Measurements from ENCODE around the gene RGP1. TPM values are rescaled to one million over a fixed set of nuclear protein-coding genes. Genes with fewer than 3 reads are reported as not detected.

Gene RGP1
- total RNA-seq, 3 donors from 2014 or later, result 46.5 to 55.7 (median 55.7) TPM

- H3K36me3 ChIP-seq (ENCODE audit: low read depth), result no peaks in the 10 kb centered on the region
- DNase-seq (no peak), ATAC-seq (no peak)
- H3K9me3 ChIP-seq, result no peaks in the 10 kb centered on the region
- no peak overlapping the region for H3K4me3 ChIP-seq
- intact Hi-C loops (cut with DNase I, micrococcal nuclease), result no loop called here
- TF ChIP-seq, protein P1, sequence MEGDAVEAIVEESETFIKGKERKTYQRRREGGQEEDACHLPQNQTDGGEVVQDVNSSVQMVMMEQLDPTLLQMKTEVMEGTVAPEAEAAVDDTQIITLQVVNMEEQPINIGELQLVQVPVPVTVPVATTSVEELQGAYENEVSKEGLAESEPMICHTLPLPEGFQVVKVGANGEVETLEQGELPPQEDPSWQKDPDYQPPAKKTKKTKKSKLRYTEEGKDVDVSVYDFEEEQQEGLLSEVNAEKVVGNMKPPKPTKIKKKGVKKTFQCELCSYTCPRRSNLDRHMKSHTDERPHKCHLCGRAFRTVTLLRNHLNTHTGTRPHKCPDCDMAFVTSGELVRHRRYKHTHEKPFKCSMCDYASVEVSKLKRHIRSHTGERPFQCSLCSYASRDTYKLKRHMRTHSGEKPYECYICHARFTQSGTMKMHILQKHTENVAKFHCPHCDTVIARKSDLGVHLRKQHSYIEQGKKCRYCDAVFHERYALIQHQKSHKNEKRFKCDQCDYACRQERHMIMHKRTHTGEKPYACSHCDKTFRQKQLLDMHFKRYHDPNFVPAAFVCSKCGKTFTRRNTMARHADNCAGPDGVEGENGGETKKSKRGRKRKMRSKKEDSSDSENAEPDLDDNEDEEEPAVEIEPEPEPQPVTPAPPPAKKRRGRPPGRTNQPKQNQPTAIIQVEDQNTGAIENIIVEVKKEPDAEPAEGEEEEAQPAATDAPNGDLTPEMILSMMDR (IDR thresholded peaks at IDR 0.05), result no peak
- peaks cover 23% of the 10 kb centered on the region for H3K4me1 ChIP-seq (ENCODE audit: low read depth)
Measured at GRCh38 chr9:35774907-35775635, 26.0 kb downstream of the RGP1 start.

DNA sequence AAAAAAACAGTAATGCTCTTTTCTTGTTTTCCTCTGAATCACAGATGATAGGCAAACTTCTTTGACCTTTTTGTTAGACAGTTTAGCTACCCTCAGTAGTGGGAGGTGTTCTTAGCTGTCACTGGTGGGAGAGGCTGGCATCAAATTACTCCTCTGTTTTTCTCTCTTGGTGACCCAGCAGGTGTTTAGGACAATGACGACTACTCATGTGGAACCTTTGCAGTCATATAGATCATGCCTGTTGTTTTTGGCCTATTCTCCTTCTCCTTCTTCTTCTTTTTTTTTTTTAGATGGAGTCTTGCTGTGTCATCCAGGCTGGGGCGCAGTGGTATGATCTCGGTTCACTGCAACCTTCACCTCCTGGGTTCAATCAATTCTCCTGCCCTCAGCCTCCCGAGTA lies 26.9 kb downstream of the RGP1 start:
- ATAC-seq, result no peak
- TF ChIP-seq, protein P1 (IDR thresholded peaks at IDR 0.05), result no peak
- DNase-seq, result no peak
- Histone ChIP-seq H3K4me3 (no peak overlapping the region), H3K4me1 (ENCODE audit: low read depth) (peaks cover 16% of the 10 kb centered on the region), H3K36me3 (ENCODE audit: low read depth) (no peaks in the 10 kb centered on the region), H3K9me3 (no peaks in the 10 kb centered on the region)
- intact Hi-C loops (cut with DNase I, micrococcal nuclease), result no loop called here

DNA sequence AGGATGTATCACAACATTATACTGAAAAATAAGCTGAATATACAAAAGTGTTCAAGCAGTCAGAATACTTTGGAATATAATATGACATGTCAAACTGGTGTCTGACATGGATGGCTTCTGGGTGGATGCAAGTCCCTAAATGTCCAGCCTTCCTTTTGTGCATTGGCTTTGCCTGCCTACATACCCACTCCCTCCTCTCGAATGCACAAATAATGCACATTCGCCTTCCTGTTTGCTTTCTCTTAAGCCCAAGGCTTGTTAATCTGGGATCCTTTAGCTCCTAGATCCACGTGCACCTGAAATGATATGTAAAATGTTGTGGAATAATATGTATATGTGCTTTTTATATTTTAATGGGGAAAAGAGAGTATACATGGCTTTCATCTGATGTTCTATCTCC lies 29.4 kb downstream of the RGP1 start:
- Histone ChIP-seq H3K36me3 (ENCODE audit: low read depth) (no peaks in the 10 kb centered on the region), H3K9me3 (no peaks in the 10 kb centered on the region), H3K4me3 (no peak overlapping the region), H3K4me1 (ENCODE audit: low read depth) (no peaks in the 10 kb centered on the region)
- DNase-seq (no peak), ATAC-seq (no peak)
- TF ChIP-seq, protein P1 (IDR thresholded peaks at IDR 0.05), result no peak
- intact Hi-C loops (cut with DNase I, micrococcal nuclease), result no loop called here

DNA sequence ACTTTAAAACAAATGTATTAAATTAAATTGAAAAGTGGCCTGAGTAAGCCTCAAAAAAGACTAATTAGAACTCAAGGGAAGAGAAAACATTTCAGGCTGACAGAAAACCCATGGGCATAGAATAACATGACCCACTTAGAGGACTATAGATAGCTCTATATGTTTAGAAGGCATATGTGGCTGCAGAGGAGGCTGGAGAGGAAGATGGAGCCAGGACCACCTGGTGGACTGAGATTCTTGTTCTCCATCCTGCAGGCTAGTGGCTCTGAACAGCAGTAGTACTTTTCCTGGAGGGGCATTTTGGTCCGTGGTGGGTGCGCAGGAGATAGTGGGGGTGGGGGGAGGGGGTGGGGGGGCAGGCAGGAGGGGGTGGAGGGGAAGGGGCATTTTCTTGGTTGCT lies 32.0 kb downstream of the RGP1 start:
- no peak for DNase-seq

DNA sequence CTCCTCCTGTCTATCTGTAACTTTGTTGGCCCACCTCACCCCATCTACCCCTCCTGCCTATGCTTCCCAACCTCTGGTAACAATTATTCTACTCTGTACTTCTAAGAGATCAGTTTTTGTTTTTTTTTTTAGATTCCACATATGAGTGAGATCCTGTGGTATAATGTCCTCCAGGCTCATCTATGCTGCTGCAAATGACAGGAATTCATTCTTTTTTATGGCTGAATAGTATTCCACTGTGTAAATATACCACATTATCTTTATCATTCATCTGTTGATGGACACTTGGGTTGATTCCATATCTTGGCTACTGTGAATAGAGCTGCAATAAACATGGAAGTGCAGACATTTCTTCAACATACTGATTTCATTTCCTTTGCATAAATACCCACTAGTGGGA lies 34.3 kb downstream of the RGP1 start:
- ATAC-seq, result no peak
- H3K36me3 ChIP-seq (ENCODE audit: low read depth), result no peaks in the 10 kb centered on the region

More for the DNA sequence above, 32.0 kb downstream of the RGP1 start:
- intact Hi-C loops (cut with DNase I, micrococcal nuclease), result loop anchor here in 1 of 2 donors (10.0 kb wide), 1 partner anchor 104 kb away; no protein-coding TSS in a partner anchor
- TF ChIP-seq, protein P1 (IDR thresholded peaks at IDR 0.05), result no peak
- Histone ChIP-seq H3K9me3 (no peaks in the 10 kb centered on the region), H3K36me3 (ENCODE audit: low read depth) (no peaks in the 10 kb centered on the region), H3K4me1 (ENCODE audit: low read depth) (no peaks in the 10 kb centered on the region), H3K4me3 (no peak overlapping the region)
- ATAC-seq, result no peak

More for the DNA sequence above, 34.3 kb downstream of the RGP1 start:
- Histone ChIP-seq H3K4me1 (ENCODE audit: low read depth) (no peaks in the 10 kb centered on the region), H3K9me3 (no peaks in the 10 kb centered on the region), H3K4me3 (no peak overlapping the region)
- intact Hi-C loops (cut with DNase I, micrococcal nuclease), result loop anchor here in 1 of 2 donors (10.0 kb wide), 1 partner anchor 101 kb away; no protein-coding TSS in a partner anchor
- DNase-seq, result no peak
- TF ChIP-seq, protein P1 (IDR thresholded peaks at IDR 0.05), result no peak
